ENCODE data around the gene IGFBP2.

Gene IGFBP2

DNA sequence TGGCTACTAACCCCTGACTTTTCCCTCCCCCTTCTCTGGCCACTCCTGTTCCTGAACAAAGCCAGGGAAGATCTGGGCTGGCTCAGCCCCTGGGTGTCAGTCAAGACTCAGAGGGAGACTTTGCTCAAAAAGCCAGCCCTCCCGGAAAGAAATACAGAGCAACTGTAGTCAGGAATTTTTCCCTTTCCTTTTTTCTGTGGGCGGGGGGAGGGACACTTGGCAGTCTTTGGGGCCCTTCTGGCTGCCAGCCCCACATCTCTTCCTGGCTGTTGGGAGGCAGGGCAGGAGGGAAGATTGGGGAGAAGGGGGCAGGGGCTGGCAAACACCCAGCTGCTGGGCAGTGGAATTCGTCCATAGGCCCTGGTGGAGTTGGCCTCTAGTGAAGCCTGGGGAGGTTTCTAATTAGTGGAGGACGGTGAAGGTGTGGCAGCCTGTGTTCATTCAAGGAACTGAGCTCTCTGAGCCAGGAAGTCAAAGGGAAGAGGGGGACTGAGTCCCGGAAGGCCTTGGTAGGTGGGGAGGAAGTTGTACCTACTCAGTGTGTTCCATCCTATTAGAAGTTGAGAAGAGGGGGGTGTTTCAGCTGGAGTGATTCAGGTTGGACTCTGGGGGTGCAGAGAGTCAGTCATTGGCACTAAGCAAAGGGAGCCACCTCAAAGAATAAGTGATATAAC is 10.9 kb downstream of the IGFBP2 start:
- DNase-seq: no peak

DNA sequence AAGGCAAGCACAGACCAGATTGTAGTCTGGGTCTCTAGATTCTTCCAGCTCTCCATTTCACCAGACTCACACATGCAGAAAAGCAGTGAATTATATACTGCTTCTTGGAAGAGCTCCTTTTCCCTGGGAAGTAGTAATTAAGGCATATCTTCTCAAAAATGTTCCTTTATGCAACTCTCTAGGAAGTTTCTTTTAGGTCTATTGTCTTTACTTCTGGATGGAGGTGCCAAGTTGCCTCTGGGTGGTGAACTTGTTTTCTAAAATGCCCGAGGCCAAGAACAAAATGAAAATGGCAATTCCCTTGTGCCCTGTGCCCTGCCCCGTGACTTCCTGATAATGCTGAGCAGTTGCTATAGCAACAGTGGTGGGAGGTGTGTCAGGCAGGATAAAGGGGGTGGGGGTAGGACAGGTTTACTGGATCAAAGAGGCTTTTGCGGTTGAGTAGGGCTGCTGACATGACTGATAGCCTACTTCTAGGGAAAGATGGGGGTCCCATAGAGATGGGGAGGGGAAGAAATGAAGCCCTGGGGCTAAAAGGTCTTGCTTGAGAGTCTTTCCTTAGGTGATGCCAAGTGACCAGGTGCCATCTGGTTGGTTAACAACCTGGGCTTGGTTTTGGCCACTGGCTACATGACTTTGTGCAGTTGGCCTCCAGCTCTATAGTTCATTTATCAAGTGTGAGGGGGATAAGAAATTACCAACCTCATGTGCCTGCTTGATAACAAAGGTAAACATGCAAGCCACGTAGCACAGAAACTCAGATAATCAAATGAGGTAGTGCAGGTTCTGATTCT is 11.8 kb downstream of the IGFBP2 start:
- DNase-seq: no peak

DNA sequence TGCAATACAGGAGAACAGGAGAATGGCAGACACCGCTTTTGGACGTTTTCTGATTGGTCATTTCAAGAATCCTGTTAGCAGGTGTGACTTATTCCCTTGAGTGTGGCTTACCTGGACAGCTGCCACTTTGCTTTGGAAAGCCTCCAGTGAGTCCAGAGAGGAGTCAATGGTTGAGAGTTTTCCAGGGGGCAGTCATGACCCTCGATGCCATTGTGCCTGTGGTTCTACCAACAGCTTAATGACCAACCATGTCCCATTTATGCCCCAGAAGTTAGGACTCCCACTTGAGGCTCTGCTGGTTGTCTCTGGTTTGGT is 12.4 kb downstream of the IGFBP2 start:
- DNase-seq: no peak

DNA sequence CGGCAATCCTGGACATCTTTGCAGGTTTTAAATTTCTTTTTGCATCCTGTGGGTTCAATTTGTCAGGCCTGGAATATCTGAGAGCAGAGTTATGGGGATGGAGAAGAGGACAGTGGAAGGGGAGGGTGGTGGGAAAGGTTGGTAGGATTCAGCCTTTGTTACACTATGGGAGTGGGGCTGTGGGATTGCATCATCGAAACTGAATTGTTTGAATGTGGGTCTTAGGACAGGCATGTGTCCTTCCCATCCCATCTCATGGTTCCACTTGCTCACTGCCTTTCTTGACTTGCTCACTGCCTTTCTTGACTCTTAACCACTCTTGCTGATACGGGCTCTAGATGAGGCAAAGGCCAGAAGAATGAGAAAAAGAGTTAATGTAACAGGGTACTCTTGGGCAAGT is 12.9 kb downstream of the IGFBP2 start:
- DNase-seq: no peak

DNA sequence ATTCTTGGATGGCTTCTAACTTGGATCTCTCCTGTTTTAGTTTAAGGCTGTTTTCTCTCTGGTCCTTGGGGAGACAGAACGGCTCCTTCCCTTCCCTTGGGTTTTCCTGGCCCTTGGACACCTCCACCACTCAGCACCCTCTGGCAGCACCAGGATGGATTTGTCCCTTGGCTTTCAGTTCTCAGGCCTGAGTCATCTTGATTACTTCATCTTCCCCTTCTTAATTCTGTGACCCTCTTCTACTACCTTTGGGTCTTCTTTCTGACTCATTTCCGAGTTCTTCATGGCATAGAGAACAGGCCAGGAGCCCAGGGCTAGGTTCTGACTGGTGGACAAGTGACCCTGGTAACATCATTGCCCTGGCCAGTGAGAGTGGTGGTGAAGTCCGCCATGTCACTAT is 14.9 kb downstream of the IGFBP2 start:
- no peak for DNase-seq

DNA sequence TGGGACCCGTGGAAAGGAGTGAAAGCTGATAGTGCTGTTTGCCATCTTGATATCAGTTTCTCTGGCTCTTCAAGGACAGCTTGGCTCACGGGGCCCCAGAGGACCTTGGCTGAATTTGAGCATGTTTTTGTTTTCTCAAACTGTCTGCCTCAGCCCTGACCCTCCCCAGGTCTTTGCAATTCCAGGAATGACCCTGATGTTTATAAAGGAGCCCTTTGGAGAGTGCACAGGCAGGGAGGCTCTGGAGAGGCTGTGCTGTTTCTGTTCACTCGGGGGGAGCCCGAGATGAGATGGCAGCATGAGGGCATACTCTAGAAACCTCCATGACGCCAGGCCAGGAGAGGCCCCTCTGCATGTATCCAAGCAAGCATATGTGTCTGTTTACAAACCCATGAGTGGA is 16.4 kb downstream of the IGFBP2 start:
- DNase-seq: no peak

DNA sequence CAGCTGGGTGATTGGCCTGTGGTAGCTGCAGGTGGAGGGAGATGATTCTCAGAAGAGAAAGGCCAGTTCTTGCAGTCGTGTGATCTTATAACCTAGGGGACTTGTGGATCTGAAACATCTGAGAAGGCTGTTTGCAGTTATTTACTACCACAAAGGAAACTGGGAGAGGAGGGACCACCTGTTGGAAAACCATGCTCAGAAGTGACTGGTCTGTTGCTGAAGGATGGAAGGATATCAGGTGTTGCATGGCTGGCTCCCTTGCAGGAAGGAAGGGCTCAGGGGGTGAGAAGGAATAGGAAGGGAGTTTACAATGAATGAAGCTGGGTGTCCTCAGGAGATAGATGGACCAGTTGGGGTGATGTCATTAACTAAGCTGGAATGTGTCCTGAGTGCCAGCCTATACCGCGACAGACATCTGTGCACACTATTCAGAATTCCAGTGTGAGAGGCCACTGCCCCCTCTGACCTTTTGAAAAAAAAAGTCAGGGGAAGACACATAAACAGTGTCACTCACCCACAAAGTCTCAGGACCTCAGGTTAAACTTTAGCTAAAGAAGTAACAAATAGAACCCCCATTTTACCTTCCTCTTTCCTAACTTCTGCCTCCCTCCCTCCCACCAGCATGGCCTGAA is 17.5 kb downstream of the IGFBP2 start:
- DNase-seq: no peak

DNA sequence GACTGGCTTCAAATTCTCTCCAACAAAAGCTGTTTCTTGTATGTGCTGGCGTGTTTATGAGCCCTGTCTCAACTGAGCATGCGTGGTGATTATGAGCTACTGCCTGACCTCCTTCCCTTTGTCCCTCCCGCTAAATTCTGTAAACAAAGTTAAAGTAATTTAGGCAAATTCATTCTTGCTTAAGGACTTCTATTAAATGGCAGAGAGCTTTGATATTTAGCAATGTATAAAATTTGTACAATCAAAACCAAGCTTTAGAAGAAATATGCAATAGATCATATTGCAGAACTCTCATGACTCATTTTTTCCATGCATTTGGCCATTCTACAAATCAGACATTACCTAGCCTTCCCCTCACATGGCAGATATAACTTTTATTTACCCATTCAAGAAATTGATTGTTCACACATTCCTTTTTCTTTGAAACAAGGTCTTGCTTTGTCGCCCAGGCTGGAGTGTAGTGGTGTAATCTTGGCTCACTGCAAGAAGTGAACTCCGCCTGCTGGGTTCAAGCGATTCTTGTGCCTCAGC is 18.2 kb downstream of the IGFBP2 start:
- no peak for DNase-seq

DNA sequence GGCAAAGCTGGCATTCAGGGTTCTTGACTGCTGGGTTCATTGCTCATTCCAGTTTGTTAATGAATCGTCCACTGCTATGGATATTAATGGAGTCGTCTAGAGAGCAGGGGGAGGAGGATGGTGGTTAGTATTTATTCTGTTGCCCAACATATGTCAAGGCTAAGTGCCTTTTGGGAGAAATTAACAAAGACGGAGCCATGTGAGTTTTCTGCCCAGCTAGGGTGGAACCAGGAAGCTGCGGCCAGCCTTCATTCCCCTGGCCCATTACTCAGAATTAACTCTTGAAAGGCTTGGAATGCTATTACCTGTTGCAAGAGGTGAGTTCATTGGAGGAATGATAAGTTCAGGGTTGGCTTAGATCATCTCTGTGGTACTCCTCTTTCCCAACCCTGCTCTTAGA is 19.3 kb downstream of the IGFBP2 start:
- DNase-seq: no peak

DNA sequence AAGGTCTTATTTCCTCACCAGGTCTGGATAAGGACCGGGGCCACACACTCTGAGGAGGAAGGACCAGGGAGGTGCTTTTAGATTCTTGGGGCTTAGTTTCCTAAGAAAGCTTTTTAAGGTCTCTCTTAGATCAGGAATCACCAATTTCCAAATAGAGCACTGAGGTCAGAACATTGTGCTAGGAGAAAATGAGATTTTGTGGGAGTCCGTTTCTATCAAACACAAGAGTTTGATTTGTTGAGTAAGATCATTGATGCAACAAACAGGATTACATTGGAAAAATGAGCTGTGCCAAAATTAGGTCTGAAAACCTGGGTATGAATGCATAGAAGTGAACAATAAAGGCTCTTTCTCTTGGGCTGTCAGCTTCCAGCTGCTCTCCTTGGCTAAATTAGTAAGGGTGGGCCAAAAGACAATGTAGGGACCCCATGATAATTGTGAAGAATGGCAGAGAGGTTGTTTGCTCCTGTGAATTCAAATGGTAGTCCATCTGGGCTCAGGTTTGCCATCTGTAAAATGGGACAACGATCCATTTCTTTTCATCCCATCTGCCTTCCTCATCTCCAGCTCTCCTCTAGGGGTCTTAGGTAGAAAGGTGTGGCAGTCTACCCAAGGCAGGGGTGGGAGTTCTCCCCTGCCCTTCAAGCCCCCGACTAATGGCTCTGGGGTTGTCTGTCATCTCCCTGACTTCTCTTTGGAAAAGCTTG is 20.0 kb downstream of the IGFBP2 start:
- no peak for DNase-seq

DNA sequence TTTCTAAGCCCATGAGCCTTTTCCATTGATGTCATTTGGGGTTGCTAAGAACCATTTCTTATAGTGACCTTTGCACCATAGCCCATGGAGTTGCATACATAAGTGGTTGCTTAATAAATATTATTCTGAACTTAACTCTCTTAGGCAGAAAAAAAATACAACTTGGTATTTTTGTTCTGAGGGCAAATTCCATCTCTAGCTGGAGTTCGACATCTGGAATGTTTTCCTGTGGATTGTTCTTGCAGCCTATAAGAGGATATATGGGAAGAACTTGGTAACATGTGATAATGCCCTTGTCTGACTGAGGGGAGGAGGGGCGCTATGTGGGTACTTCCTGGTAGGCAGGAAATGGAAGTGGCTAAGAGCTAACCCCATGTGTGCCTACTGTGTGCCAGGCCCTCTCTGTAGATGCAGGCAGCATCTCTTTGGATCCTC is 20.7 kb downstream of the IGFBP2 start:
- DNase-seq: no peak

DNA sequence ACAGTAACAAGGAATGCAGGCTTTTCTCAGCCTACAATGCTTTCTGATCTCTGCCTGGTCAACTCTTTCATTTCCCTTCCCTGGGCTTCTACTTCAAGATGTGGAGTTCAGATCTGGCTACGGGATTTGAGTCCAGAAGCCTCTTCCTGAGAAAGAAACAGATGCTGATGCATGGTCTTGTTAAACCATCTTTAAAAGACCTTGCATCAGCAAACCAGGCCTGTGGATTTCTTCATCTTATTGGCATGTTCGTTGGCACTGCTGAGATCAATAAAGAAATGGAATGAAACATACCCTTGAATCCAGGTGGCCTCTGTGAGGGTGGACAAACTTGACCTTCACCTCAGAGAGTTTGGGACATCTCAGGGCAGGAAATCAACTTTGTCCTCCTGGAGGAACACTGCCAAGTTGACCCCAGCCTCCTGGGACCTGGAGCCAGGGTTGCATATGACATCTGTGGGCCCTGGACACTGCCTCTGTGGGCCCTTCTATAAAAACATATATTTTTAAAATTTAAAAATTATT is 21.4 kb downstream of the IGFBP2 start:
- DNase-seq: no peak

DNA sequence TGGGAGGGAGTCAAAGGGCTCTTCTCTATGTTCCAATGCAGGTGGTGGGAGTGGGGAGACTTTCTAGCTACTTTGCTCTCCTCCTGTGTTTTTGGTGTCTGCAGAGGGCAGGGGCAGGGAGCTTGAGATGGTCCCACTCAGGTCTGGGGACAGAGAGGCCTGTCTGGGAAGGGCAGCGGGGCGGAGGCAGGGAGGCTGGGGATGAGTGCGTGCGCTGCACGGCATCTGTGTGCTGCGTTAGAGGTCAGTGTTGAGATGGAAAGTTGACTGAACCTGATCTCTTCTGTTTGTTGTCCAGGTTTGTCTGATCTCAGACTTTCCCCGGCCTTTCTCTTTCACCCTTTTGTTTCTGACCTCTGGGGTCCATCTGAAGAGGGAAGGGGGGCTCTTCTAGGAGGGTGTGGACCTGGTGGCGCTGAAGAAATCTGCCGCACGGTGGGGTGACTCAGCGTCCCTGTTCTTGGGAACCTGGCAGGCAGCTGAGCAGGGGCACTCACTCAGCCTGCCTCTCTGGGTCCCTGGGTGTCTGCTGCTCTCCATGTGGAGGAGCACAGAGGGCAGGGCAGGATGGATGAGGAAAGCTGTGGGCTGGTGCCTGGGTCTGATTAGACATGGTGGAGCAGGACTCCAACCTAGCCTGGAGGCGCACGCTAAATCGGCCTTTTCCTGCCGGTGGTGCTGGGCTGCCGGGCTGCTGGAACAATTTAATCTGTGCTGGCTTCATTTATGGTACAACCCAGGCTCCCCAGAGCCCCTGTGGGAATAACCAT is 24.1 kb downstream of the IGFBP2 start:
- DNase-seq: no peak

DNA sequence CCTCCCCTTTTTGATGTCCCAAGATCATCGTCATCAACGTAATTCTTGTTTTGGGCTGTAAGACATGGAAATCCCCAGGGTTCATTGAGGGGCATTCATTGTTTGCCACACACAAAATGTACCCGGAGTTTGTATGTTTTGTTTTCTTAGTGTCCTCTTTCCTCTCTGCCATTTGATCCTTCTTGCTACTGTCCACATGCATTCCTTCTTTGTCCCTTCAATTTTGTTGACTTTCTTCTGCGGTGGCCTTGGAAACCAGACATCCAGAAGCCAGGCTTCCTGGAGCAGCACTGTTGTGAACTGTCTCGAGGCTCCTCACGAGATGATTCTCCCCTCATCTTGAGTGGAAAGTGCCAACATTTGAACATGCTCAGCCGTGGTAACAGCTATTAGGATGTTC is 24.8 kb downstream of the IGFBP2 start:
- no peak for DNase-seq

DNA sequence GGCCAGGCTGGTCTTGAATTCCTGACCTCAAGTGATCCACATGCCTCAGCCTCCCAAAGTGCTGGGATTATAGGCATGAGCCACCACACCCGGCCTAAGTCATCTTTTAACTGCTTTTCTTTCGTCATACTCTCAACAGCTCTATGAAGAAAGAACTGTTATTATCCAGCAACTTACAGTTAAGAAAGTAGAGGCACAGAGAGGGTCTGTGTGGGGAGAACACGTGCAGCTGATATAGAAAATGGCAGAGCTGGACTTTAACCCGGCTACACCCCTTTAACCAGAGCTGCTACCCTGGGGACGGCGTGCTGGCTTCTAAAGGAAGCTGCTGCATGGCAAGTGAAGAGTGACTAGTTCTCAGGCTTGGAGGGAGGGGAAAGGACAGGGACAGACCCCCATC is 25.5 kb downstream of the IGFBP2 start:
- no peak for DNase-seq

DNA sequence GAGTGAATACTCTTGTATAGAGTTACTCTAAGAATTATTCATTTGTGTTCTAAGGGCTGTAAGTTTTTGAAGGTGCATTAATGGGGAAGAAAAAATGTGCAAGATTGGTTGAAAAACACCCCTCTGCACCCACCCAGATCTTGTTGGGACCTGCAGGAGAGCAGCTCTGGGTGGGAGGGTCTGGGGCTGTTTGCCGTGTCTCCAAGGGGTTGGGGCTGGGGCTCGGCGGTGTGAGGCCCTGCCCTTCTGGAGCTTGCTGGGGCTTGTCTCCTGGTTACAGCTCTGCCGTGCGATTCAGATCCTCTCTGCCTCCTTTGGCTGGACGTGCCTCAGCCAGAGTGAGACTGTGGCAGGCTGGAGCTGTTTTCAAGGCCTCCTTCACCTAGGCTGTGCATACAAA is 26.1 kb downstream of the IGFBP2 start:
- DNase-seq: no peak

DNA sequence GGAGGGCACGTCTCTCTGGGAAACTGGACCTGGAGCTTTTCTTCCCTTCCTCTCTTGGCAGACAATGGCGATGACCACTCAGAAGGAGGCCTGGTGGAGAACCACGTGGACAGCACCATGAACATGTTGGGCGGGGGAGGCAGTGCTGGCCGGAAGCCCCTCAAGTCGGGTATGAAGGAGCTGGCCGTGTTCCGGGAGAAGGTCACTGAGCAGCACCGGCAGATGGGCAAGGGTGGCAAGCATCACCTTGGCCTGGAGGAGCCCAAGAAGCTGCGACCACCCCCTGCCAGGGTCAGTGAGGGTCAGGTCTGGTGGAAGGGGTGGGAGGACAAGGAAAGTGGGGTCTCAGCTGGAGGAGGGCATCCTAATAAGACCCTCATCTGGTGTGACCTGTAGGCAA is 27.3 kb downstream of the IGFBP2 start:
- DNase-seq: no peak

DNA sequence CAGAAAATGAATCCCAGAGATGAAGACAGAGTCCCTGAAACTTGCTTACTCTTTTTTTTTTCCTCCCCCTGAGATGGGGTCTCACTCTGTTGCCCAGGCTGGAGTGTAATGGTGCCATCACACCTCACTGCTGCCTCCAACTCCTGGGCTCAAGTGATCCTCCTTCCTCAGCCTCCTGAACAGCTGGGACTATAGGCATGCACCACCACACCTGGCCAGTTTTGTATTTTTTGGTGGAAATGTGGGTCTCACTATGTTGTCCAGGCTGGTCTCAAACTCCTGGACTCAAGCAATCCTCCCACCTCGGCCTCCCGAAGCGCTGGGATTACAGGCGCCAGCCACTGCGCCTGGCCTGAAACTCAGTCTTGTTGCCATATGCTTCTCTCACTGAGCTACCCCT is 27.8 kb downstream of the IGFBP2 start:
- DNase-seq: no peak

DNA sequence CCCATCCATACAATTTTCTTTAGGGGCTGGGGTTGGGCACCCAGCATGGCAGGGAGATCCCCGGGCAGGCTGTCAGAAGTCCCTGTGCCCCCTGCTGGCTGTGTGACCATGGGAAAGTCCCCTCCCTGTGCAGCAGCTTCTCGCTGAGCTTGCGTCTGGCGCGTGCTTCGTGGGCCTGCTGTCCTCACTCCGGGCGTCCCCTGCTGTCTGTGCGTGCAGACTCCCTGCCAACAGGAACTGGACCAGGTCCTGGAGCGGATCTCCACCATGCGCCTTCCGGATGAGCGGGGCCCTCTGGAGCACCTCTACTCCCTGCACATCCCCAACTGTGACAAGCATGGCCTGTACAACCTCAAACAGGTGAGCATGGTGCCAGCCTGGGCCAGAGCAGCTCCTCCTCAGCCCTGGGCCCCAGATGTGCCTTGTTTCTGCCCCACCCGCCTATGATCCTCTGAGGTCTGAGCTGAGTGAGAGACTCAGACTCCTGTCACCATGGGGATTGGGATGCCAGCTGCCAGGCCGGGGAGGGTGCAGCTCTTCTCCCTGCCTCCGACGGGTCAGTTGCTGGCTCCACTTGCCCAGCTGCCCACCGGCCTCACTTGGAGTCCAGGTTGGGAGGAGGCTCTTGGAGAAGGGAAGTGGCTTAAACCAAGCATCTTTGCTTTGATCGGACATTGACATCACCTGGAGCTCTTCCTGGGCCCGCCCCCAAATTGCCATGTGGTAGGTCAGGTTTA is 28.6 kb downstream of the IGFBP2 start:
- DNase-seq: no peak

DNA sequence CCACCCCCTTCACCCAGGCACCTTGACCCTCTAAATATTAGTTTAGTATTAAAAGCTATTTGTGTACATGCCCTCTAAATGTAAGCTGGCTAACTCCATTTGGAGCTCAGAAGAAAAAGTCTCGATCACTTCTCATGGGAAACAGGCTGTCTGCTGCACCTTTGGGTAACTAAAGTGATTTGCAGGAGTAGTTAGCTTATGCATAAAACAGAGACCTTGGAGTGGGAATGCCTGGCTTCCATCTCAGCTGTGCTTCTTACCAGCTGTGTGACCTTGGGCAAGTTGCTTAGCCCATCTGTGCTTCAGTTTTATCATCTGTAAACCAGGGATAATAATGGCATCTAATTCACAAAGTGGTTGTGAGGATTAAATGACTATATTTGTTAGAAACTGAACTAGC is 29.9 kb downstream of the IGFBP2 start:
- DNase-seq: no peak

DNA sequence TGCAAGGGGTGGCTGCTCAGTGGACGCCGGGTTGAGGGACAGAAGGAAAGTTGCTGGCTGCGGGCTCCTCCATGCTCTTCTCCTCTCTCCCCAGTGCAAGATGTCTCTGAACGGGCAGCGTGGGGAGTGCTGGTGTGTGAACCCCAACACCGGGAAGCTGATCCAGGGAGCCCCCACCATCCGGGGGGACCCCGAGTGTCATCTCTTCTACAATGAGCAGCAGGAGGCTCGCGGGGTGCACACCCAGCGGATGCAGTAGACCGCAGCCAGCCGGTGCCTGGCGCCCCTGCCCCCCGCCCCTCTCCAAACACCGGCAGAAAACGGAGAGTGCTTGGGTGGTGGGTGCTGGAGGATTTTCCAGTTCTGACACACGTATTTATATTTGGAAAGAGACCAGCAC is 30.6 kb downstream of the IGFBP2 start:
- no peak for DNase-seq

DNA sequence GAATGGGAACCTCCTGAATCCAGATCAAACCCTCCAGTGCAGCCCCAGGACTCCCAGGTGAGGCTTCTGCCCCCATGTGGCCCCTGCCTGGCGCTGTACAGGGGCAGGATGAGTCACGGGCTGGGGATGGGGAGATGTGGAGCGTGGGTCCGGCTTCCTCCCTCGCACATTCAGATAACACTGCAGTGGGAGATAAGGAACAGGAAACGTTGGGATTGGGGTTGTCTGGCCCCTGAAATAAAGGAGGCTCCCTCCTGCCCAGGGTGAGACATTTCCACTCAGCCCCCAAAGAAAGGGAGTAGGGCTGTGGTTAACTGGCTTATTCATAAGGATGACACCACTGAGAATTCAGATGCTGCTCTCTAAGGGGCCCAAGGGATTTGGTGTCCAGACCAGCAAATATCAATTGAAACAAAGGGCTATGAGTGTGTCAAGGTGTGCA is 31.4 kb downstream of the IGFBP2 start:
- DNase-seq: no peak

All from retina (tissue), 1 donor.